ENCODE results near the gene SMPX.

DNA sequence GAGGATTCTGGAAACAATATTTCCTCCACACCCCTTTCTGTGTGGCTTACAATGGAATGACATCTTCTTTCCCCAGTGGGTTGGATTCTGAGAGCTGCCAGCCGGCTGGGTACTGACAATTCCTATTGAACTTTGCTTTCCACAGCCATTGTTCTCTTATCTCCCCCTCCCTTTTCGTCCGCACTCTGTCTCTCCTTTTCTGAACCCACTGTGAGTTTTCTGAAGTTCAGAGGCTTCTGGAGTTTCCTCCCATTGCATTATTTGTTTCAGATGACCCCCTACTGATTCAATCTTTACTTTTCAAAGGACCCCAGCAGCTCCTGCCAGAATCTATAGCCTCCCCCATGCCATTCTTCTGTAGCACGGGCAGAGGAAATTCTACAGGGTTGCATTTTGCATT lies 10.4 kb downstream of the SMPX start:
- TF ChIP-seq, protein P1, sequence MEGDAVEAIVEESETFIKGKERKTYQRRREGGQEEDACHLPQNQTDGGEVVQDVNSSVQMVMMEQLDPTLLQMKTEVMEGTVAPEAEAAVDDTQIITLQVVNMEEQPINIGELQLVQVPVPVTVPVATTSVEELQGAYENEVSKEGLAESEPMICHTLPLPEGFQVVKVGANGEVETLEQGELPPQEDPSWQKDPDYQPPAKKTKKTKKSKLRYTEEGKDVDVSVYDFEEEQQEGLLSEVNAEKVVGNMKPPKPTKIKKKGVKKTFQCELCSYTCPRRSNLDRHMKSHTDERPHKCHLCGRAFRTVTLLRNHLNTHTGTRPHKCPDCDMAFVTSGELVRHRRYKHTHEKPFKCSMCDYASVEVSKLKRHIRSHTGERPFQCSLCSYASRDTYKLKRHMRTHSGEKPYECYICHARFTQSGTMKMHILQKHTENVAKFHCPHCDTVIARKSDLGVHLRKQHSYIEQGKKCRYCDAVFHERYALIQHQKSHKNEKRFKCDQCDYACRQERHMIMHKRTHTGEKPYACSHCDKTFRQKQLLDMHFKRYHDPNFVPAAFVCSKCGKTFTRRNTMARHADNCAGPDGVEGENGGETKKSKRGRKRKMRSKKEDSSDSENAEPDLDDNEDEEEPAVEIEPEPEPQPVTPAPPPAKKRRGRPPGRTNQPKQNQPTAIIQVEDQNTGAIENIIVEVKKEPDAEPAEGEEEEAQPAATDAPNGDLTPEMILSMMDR (conservative IDR thresholded peaks at IDR 0.05; ENCODE audit: low read depth in 2 of 2), result no peak
- TF ChIP-seq JUNB (IDR thresholded peaks at IDR 0.05; ENCODE audit: unreplicated experiment), result no peak
- TF ChIP-seq POLR2AphosphoS5 (IDR thresholded peaks at IDR 0.05; ENCODE audit: low read depth), result no peak
